ENCODE data around the gene TMEM238L. TPM values are rescaled to one million over a fixed set of nuclear protein-coding genes. Genes with fewer than 3 reads are reported as not detected.

The TMEM238L gene
- total RNA-seq, 4 donors from 2014 or later = not detected

DNA sequence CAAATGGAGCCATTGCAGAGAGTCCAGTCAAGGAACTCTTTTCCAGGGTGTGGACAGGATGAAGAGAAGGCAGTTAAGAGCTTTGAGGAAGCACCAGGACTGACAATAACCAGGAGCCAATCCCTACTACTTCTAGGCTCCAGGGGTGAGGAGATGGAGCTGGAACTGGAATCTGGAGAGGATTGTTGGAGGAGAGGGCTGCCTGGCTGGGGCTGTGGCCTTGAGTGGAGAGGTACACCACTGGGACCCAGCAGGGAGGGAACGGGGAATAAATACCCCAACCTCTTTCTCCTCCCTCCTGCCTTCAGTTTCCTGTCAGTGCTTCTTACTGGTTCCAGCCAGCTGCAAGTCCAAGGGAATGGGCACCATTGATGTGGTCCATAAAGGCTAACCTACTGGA lies 41.9 kb downstream of the TMEM238L start:
- WGBS, 2 donors (ENCODE audit: low coverage in 1 of 2) = 100% methylated on average over 1 of the region's 1 CpG
- ATAC-seq = no peak
- no peaks in the 10 kb centered on the region for H3K27me3 ChIP-seq
- H3K27ac ChIP-seq = no peak overlapping the region
- H3K9me3 ChIP-seq = peaks cover 0 to 11% (median 0%) of the 10 kb centered on the region in 3 donors
- peaks cover 0 to 21% of the 10 kb centered on the region in 2 donors for H3K36me3 ChIP-seq
- H3K4me1 ChIP-seq = no peaks in the 10 kb centered on the region
- no peak overlapping the region for H3K4me3 ChIP-seq
- TF ChIP-seq POLR2AphosphoS5 (IDR thresholded peaks at IDR 0.05) (no peak), POLR2A (IDR thresholded peaks at IDR 0.05) (no peak), EP300 (IDR thresholded peaks at IDR 0.05) (no peak)
- TF ChIP-seq, protein P1, sequence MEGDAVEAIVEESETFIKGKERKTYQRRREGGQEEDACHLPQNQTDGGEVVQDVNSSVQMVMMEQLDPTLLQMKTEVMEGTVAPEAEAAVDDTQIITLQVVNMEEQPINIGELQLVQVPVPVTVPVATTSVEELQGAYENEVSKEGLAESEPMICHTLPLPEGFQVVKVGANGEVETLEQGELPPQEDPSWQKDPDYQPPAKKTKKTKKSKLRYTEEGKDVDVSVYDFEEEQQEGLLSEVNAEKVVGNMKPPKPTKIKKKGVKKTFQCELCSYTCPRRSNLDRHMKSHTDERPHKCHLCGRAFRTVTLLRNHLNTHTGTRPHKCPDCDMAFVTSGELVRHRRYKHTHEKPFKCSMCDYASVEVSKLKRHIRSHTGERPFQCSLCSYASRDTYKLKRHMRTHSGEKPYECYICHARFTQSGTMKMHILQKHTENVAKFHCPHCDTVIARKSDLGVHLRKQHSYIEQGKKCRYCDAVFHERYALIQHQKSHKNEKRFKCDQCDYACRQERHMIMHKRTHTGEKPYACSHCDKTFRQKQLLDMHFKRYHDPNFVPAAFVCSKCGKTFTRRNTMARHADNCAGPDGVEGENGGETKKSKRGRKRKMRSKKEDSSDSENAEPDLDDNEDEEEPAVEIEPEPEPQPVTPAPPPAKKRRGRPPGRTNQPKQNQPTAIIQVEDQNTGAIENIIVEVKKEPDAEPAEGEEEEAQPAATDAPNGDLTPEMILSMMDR (IDR thresholded peaks at IDR 0.05) = no peak

DNA sequence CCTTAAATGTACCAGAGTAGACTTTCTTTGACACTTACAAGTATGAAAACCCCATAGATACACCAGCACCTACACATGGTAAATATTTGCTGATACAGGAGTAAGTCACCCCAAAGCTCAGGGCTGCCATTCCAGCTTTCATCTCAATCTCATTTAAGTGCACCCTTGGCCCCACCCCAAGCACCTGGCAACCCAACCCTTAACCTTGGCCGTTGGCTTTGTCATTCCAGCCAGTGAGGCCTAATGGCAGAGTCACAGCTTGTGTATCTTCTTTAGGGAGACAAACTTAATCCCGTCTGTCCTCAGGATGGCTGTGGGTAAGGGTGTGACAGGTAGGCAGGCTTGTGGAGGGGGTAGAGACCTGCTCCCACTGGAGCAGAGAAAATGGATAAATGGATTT lies 42.6 kb downstream of the TMEM238L start:
- Histone ChIP-seq H3K27me3 (no peaks in the 10 kb centered on the region), H3K4me1 (no peaks in the 10 kb centered on the region), H3K36me3 (peaks cover 0 to 13% of the 10 kb centered on the region in 2 donors), H3K9me3 (peaks cover 0 to 9% (median 0%) of the 10 kb centered on the region in 3 donors), H3K4me3 (no peak overlapping the region), H3K27ac (no peak overlapping the region)
- ATAC-seq = no peak
- WGBS, 2 donors (ENCODE audit: low coverage in 1 of 2) = 67% methylated on average over 2 of the region's 2 CpGs; no CpG with 5 or more reads in 1 of the 2 donors
- TF ChIP-seq, protein P1 (IDR thresholded peaks at IDR 0.05) = no peak
- TF ChIP-seq POLR2AphosphoS5 (IDR thresholded peaks at IDR 0.05) (no peak), EP300 (IDR thresholded peaks at IDR 0.05) (no peak)

DNA sequence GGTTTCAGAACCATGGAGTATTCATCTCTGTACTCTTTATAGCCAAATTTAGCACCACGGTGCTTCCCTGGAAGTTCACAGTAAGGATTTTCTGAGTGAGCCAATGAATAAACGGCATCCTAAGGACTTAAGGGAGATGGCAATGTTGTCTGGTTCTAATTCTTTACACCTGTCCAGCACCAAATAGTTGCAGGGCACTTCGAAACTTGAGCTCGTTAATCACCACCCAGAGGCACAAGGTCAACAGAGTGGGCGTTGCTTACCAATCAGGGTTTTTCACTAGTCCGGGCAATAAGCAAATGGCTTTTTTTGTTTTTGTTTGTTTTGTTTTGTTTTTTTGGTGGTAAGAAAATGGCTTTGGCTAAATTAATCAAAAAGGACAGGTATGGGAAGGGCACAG lies 45.8 kb downstream of the TMEM238L start:
- ATAC-seq = no peak
- Histone ChIP-seq H3K27me3 (no peaks in the 10 kb centered on the region), H3K4me3 (no peak overlapping the region), H3K4me1 (no peaks in the 10 kb centered on the region), H3K27ac (no peak overlapping the region), H3K9me3 (no peaks in the 10 kb centered on the region), H3K36me3 (peaks cover 0 to 6% of the 10 kb centered on the region in 2 donors)
- no peak for TF ChIP-seq POLR2AphosphoS5 (IDR thresholded peaks at IDR 0.05)
- TF ChIP-seq, protein P1 (IDR thresholded peaks at IDR 0.05) = no peak
- TF ChIP-seq EP300 (IDR thresholded peaks at IDR 0.05) = no peak
- no peak for TF ChIP-seq POLR2A (IDR thresholded peaks at IDR 0.05)
- WGBS, 2 donors (ENCODE audit: low coverage in 1 of 2) = 79 to 93% methylated on average over 6 of the region's 6 CpGs

DNA sequence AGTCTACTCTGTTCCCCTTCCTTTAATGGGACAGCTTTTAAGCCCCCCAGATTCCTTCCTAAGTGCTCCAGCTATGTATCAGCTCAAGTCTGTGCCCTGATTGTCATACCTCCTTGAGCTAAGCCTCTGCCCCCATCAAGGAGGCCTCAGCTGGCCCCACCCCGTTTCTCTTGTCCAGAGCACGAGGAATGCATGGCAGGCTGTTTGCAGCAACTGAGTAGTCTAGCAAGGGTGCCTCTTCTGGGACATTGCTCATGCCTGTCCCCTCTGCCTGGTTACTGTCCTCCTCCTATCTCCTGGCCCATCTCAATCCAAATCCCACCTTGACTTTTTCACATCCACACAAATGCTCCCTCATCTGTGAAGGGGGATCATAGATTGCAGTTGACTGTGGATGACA lies 46.3 kb downstream of the TMEM238L start:
- ATAC-seq = no peak
- H3K4me1 ChIP-seq = no peaks in the 10 kb centered on the region
- 45 to 58% methylated on average over 2 of the region's 2 CpGs for WGBS, 2 donors (ENCODE audit: low coverage in 1 of 2)
- H3K27ac ChIP-seq = no peak overlapping the region
- H3K4me3 ChIP-seq = no peak overlapping the region
- H3K36me3 ChIP-seq = peaks cover 0 to 6% of the 10 kb centered on the region in 2 donors
- no peaks in the 10 kb centered on the region for H3K9me3 ChIP-seq
- H3K27me3 ChIP-seq = no peaks in the 10 kb centered on the region
- TF ChIP-seq POLR2AphosphoS5 (IDR thresholded peaks at IDR 0.05) (no peak), POLR2A (IDR thresholded peaks at IDR 0.05) (no peak)
- TF ChIP-seq, protein P1 (IDR thresholded peaks at IDR 0.05) = no peak

DNA sequence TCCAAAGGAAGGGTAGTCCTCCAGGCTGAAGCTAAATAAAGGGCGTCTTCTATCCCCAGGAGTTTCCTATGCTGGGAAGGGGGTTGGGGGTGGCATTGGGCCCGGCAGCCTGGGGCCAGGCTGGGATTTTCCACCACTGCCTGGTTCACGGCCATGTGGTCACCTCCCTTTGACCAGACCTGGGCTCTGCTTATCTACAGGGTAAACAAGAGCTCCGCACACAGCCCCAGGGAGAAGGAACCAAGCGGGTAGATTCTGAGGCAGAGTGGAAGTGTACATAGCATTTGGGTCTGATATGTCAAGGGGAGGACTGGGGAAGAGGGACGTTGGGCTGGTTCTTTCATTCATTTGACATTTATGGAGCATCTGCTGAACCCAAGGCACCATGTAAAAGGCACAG lies 46.8 kb downstream of the TMEM238L start:
- H3K27ac ChIP-seq = no peak overlapping the region
- H3K27me3 ChIP-seq = no peaks in the 10 kb centered on the region
- TF ChIP-seq EP300 (IDR thresholded peaks at IDR 0.05) = no peak
- TF ChIP-seq, protein P1 (IDR thresholded peaks at IDR 0.05) = no peak
- no peak for TF ChIP-seq POLR2AphosphoS5 (IDR thresholded peaks at IDR 0.05)
- no peak for TF ChIP-seq POLR2A (IDR thresholded peaks at IDR 0.05)
- peaks cover 0 to 6% of the 10 kb centered on the region in 2 donors for H3K36me3 ChIP-seq
- no peak overlapping the region for H3K4me3 ChIP-seq
- H3K9me3 ChIP-seq = no peaks in the 10 kb centered on the region
- 29 to 45% methylated on average over 1 of the region's 6 CpGs for WGBS, 2 donors (ENCODE audit: low coverage in 1 of 2)
- no peaks in the 10 kb centered on the region for H3K4me1 ChIP-seq
- no peak for ATAC-seq

All from gastroesophageal sphincter (tissue), 4 donors.